C4-2B (cell line): ENCODE measurements around the gene ZNF48.
A peak's percentile ranks its signal among the peaks of the same experiment; 100 is the strongest.

Source experiments
- H3K27ac ChIP-seq: fragments of 450-650 bp; 2 replicates; pipeline ENCODE4 v1.5.1; 2017
- ZFX ChIP-seq: fragments of 450-650 bp; IDR thresholded peaks from 2 replicates; pipeline ENCODE4 v1.6.1; 2017
- TF ChIP-seq, protein P1 (sequence below): fragments of 450-650 bp; conservative IDR thresholded peaks from 2 replicates; pipeline ENCODE4 v1.5.1; 2017; ENCODE audit warnings: mild to moderate bottlenecking

Gene ZNF48

GRCh38 chr16:30443631-30444030 lies 48.4 kb downstream of the ZNF48 start:
- TF ChIP-seq, protein P1, sequence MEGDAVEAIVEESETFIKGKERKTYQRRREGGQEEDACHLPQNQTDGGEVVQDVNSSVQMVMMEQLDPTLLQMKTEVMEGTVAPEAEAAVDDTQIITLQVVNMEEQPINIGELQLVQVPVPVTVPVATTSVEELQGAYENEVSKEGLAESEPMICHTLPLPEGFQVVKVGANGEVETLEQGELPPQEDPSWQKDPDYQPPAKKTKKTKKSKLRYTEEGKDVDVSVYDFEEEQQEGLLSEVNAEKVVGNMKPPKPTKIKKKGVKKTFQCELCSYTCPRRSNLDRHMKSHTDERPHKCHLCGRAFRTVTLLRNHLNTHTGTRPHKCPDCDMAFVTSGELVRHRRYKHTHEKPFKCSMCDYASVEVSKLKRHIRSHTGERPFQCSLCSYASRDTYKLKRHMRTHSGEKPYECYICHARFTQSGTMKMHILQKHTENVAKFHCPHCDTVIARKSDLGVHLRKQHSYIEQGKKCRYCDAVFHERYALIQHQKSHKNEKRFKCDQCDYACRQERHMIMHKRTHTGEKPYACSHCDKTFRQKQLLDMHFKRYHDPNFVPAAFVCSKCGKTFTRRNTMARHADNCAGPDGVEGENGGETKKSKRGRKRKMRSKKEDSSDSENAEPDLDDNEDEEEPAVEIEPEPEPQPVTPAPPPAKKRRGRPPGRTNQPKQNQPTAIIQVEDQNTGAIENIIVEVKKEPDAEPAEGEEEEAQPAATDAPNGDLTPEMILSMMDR = no peak
- TF ChIP-seq ZFX = no peak
- H3K27ac ChIP-seq = no peak overlapping the region

DNA sequence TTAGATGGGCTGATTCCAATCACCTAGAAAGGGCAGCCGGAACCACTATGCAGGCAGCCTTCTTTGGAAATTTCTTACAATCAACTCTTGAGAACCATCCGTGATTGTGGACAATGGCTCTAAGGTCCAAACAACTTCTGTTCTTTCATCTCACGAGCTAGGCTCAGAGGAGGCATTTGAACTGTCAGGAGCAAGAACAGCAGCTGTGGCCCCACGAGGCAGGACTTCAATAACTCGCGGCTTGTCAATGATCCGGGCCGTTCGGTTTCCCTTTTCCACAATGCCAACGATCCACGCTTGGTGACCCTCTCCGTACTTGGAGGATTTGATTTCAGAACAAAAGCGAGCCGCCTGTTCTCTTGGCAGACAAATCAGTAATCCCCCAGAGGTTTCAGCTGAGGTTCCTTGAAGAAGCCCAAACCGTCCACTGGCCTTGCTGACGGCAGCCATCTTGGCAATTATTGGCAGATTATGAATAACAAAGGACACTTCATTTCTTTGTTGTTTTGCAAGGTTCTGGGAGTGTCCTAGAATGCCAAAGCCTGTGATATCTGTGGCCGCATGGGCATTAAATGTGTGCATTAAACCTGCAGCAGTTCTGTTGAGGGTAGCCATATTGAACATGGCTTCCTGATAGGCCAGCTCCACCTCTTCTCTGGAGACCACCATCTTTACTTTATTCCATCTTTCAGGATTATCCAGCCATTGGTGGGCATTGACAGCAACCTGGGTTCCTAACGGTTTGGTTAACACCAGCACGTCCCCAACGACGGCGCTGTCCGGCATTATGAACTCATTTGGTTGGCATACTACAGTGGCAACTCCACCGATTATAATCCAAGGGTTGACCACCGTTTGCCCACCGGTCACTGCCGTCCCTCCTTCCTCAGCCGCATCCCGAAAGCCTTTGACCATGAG lies 49.3 kb downstream of the ZNF48 start:
- H3K27ac ChIP-seq = peak overlapping the region; percentile 96
- TF ChIP-seq, protein P1 = no peak
- TF ChIP-seq ZFX = no peak

- H3K27ac ChIP-seq = peak overlapping the region; percentile 96
- TF ChIP-seq, protein P1 = no peak
- TF ChIP-seq ZFX = no peak
These were observed 49.9 kb downstream of the ZNF48 start for GRCh38 chr16:30445149-30445407.

DNA sequence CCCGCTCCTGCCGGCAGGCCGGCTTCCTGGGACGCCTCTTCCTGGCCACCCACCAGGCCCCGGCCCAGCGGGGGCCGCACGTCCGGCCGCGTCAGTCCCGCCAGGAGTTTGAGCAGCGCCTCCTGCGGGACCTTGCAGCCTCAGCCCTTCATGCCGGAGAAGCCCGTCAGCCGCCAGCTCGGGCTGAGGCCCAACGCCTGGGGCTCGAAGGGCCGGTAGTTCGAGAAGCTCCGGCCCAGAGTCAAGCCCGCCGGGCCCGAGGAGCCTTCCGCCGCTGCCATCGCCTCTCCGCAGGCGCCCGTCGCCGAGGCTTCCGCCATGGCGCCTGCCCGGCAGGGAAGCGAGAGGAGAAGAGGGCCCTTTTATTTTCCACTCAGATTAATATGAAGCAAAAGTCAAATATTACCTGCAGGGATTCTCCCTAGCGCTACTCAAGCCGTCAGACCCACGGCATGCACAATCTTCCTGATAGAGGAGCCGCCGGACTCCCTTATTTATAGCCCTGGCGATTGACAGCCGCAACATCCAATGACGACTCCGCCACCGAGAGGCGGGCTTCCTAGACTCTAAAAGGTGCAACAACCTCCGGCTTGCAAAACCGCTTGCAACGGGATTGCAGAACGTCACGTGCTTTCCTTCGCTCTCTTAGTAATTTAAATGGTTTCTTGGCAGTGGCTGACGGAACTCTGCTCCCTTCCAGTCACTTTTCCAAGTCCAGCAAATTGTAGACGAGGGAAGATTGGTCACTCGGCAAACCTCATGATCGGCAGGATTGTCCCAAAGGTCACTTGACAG lies 50.4 kb downstream of the ZNF48 start, which contains the start of gene SEPHS2:
Gene SEPHS2 (minus strand): TSS at position 467 of the 795 bp plus-strand sequence. CDS start 147 bp downstream, at position 320.
- H3K27ac ChIP-seq = peak within 1 kb of the TSS; percentile 96
- peak; percentile 87; the same call in 1 of the 2 replicates for TF ChIP-seq ZFX
- TF ChIP-seq, protein P1 = peak; percentile 66

DNA sequence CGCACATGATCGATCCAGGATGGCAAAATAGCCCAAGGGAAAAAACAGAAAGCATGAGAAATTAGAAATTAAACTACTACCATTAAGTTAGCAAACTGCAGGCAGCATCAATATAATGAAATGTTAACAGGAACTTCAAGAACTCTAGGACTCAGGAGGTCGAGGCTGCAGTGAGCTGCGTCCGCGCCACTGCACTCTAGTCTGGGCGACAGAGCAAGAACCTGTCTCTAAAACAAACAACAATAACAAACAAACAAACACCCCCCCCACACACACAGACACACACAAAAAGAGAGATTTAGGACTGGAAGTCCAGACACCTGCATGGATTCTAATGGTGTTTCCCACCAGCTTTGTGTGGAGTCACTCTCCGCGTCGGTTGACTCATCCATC lies 51.0 kb downstream of the ZNF48 start:
- TF ChIP-seq, protein P1 = no peak
- no peak for TF ChIP-seq ZFX
- H3K27ac ChIP-seq = peak overlapping the region; percentile 96

- H3K27ac ChIP-seq = no peak overlapping the region
- TF ChIP-seq ZFX = no peak
- TF ChIP-seq, protein P1 = no peak
These were observed 52.4 kb downstream of the ZNF48 start for GRCh38 chr16:30447512-30448226.

- no peak for TF ChIP-seq ZFX
- TF ChIP-seq, protein P1 = no peak
- H3K27ac ChIP-seq = no peak overlapping the region
These were observed 53.9 kb downstream of the ZNF48 start for GRCh38 chr16:30449116-30449435.
